SK-N-DZ (cell line): ENCODE data around the gene YIPF2.
"Not testable (repeated sequence)": the region's sequence is repeated elsewhere in the genome, so short reads cannot be mapped to it uniquely, and the experiment has no call there.

Experiments
- DNase-seq: peaks from one replicate; pipeline ENCODE4 v3.0.0-alpha.2; 2015; ENCODE audit warnings: low spot score

Gene YIPF2

GRCh38 chr19:10941649-10942048, 13.2 kb upstream of the YIPF2 start:
- not testable (repeated sequence) for DNase-seq

- peak; percentile 86 for DNase-seq
Observed at GRCh38 chr19:10936661-10937084, 8.2 kb upstream of the YIPF2 start.

GRCh38 chr19:10935371-10936059, 7.1 kb upstream of the YIPF2 start:
- no peak for DNase-seq

GRCh38 chr19:10929402-10929794, 959 bp upstream of the YIPF2 start:
- no peak for DNase-seq

- DNase-seq: no peak
Observed at GRCh38 chr19:10927730-10928562, 493 bp downstream of the YIPF2 start.

GRCh38 chr19:10924597-10924996, 3.8 kb downstream of the YIPF2 start:
- no peak for DNase-seq

GRCh38 chr19:10923260-10924112, 5.0 kb downstream of the YIPF2 start:
- no peak for DNase-seq

- DNase-seq: no peak
Observed at GRCh38 chr19:10922638-10923014, 5.8 kb downstream of the YIPF2 start.

- DNase-seq: no peak
Observed at GRCh38 chr19:10921910-10922637, 6.4 kb downstream of the YIPF2 start.

GRCh38 chr19:10921199-10921909, 7.1 kb downstream of the YIPF2 start:
- no peak for DNase-seq

GRCh38 chr19:10920781-10921180, 7.7 kb downstream of the YIPF2 start:
- DNase-seq: no peak

GRCh38 chr19:10920288-10920655, 8.2 kb downstream of the YIPF2 start:
- DNase-seq: no peak

GRCh38 chr19:10919352-10920287, 8.8 kb downstream of the YIPF2 start:
- DNase-seq: no peak

GRCh38 chr19:10918359-10918758, 10.1 kb downstream of the YIPF2 start:
- DNase-seq: no peak

- no peak for DNase-seq
Observed at GRCh38 chr19:10916602-10917001, 11.8 kb downstream of the YIPF2 start.

- no peak for DNase-seq
Observed at GRCh38 chr19:10915130-10916091, 13.0 kb downstream of the YIPF2 start.

- no peak for DNase-seq
Observed at GRCh38 chr19:10913716-10914340, 14.6 kb downstream of the YIPF2 start.

GRCh38 chr19:10912619-10913018, 15.8 kb downstream of the YIPF2 start:
- no peak for DNase-seq
